Keratinocyte (primary cell): ENCODE data around the gene WDR70.

Experiments
- EZH2 ChIP-seq: IDR thresholded peaks from one replicate; pipeline ENCODE4 v1.6.1; 2012; ENCODE audit warnings: inconsistent platforms, mild to moderate bottlenecking, low read length, moderate library complexity
- TF ChIP-seq, protein P1 (sequence below), 3 experiments: IDR thresholded peaks in 1 of 3; conservative IDR thresholded peaks in 1 of 3; optimal IDR thresholded peaks in 1 of 3; 2 replicates in 2 of 3; 3 replicates in 1 of 3; pipeline versions ENCODE3 to v1.5.1; 2011; ENCODE audit warnings: low read length in 3 of 3, mild to moderate bottlenecking in 3 of 3, moderate library complexity in 2 of 3, control low read depth in 1 of 3, inconsistent platforms in 1 of 3; ENCODE audit not compliant: insufficient read depth in 2 of 3; ENCODE audit errors: extremely low read depth in 1 of 3

DNA sequence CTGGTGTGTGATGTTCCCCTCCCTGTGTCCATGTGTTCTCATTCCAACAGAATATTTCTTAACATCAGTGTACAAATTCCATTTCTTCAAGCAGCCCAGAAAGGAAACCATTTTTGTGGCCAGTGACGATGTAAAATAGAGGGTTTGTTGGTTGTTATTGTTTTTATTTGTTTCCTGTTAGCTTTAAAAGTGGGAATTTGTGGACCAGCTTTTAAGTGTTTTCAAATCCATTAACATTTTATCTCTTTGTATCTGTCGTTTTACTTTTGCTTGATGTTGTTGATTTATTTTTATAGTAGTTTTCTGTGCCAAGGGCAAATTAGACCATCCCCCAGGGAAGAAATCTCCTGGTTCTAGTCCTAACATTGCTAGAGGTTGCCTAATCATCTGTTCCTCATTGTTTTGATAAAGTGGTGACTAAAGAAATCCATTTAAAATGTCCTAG is 360.7 kb downstream of the WDR70 start:
- TF ChIP-seq, protein P1, sequence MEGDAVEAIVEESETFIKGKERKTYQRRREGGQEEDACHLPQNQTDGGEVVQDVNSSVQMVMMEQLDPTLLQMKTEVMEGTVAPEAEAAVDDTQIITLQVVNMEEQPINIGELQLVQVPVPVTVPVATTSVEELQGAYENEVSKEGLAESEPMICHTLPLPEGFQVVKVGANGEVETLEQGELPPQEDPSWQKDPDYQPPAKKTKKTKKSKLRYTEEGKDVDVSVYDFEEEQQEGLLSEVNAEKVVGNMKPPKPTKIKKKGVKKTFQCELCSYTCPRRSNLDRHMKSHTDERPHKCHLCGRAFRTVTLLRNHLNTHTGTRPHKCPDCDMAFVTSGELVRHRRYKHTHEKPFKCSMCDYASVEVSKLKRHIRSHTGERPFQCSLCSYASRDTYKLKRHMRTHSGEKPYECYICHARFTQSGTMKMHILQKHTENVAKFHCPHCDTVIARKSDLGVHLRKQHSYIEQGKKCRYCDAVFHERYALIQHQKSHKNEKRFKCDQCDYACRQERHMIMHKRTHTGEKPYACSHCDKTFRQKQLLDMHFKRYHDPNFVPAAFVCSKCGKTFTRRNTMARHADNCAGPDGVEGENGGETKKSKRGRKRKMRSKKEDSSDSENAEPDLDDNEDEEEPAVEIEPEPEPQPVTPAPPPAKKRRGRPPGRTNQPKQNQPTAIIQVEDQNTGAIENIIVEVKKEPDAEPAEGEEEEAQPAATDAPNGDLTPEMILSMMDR (optimal IDR thresholded peaks at IDR 0.05 in 1 of 3, IDR thresholded peaks at IDR 0.05 in 1 of 3, conservative IDR thresholded peaks at IDR 0.05 in 1 of 3; ENCODE audit: extremely low read depth in 1 of 3, insufficient read depth in 2 of 3, low read length in 3 of 3) = no peak
- TF ChIP-seq EZH2 = no peak
